Fibroblast of skin of back (primary cell): Measurements from ENCODE around the gene AFTPH.

ENCODE experiments used
- DNase-seq: peaks from one replicate; pipeline ENCODE4 v3.0.0-alpha.2; 2013

The AFTPH gene

GRCh38 chr2:64541547-64541946 lies 17.4 kb downstream of the AFTPH start:
- DNase-seq: no peak

GRCh38 chr2:64542071-64543007 lies 18.2 kb downstream of the AFTPH start:
- peak; percentile 41 for DNase-seq

- peak; percentile 86 for DNase-seq
Measured at GRCh38 chr2:64543008-64543697, 19.0 kb downstream of the AFTPH start.

GRCh38 chr2:64548761-64549160 lies 24.6 kb downstream of the AFTPH start:
- no peak for DNase-seq

GRCh38 chr2:64550042-64550441 lies 25.9 kb downstream of the AFTPH start:
- DNase-seq: no peak

- DNase-seq: no peak
Measured at GRCh38 chr2:64551851-64552250, 27.7 kb downstream of the AFTPH start.

GRCh38 chr2:64554117-64554516 lies 30.0 kb downstream of the AFTPH start:
- no peak for DNase-seq

GRCh38 chr2:64558445-64559081 lies 34.4 kb downstream of the AFTPH start:
- no peak for DNase-seq

- DNase-seq: peak; percentile 30
Measured at GRCh38 chr2:64562148-64562784, 38.1 kb downstream of the AFTPH start.

GRCh38 chr2:64563436-64563938 lies 39.4 kb downstream of the AFTPH start:
- DNase-seq: no peak

GRCh38 chr2:64565949-64566710 lies 42.0 kb downstream of the AFTPH start:
- DNase-seq: no peak

GRCh38 chr2:64567473-64567872 lies 43.3 kb downstream of the AFTPH start:
- DNase-seq: no peak

GRCh38 chr2:64568836-64569235 lies 44.7 kb downstream of the AFTPH start:
- DNase-seq: peak; percentile 18

GRCh38 chr2:64574871-64575270 lies 50.7 kb downstream of the AFTPH start:
- no peak for DNase-seq

GRCh38 chr2:64581018-64581417 lies 56.9 kb downstream of the AFTPH start:
- DNase-seq: no peak

GRCh38 chr2:64581777-64582539 lies 57.8 kb downstream of the AFTPH start:
- no peak for DNase-seq

GRCh38 chr2:64582774-64583340 lies 58.7 kb downstream of the AFTPH start:
- no peak for DNase-seq

GRCh38 chr2:64586054-64586453 lies 61.9 kb downstream of the AFTPH start:
- no peak for DNase-seq

GRCh38 chr2:64586883-64587481 lies 62.9 kb downstream of the AFTPH start:
- peak; percentile 70 for DNase-seq

- no peak for DNase-seq
Measured at GRCh38 chr2:64587561-64587960, 63.4 kb downstream of the AFTPH start.
